ENCODE measurements around the gene ZBTB4. TPM values are rescaled to one million over a fixed set of nuclear protein-coding genes. Genes with fewer than 3 reads are reported as not detected.

The ZBTB4 gene
- total and polyA plus RNA-seq, 12 donors, result 17.8 to 80.1 (median 68.2) TPM

DNA sequence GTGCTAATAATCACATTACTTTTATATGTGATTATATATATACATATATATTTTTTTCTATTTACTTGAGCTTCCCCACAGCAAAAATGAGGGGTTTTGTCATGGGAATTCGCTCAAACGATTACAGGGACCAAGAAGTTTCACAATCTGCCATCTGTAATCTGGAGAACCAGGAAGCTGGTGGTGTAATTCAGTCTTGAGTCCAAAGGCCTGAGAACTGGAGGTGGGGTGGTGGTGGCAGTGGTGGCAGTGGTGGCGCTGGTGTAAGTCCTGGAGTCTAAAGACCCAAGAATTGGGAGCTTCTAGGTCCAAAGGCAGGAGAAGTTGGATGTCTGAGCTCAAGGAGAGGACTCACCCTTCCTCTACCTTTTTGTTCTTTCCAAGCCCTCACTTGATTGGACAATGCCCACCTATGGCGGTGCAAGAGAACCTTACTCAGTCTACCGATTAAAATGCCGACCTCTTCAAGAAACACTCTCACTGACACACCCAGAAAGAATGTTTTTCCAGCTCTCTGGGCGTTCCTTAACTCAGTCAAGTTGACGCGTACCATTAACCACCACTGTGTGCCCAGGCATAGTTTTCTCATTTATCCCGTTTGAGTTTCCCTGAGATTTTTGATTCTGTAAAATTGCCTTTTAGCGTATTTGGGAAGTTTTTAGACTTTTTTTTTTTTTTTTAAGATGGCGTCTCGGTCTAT is 36.6 kb upstream of the ZBTB4 start:
- 86 to 91% methylated on average over 13 of the region's 13 CpGs for WGBS, 2 donors

DNA sequence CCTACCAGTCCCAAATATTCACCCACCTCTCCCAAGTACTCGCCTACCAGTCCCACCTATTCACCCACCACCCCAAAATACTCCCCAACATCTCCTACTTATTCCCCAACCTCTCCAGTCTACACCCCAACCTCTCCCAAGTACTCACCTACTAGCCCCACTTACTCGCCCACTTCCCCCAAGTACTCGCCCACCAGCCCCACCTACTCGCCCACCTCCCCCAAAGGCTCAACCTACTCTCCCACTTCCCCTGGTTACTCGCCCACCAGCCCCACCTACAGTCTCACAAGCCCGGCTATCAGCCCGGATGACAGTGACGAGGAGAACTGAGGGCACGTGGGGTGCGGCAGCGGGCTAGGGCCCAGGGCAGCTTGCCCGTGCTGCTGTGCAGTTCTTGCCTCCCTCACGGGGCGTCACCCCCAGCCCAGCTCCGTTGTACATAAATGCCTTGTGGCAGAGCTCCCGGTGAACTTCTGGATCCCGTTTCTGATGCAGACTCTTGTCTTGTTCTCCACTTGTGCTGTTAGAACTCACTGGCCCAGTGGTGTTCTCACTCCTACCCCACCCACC is 34.5 kb upstream of the ZBTB4 start:
- 77 to 78% methylated on average over 17 of the region's 17 CpGs for WGBS, 2 donors
- Histone ChIP-seq H3K9me3 (no peaks in the 10 kb centered on the region), H3K4me1 (peaks cover 0 to 15% (median 0%) of the 10 kb centered on the region in 9 donors), H3K27ac (no peak overlapping the region), H3K4me3 (no peak overlapping the region), H3K27me3 (no peaks in the 10 kb centered on the region), H3K36me3 (peaks cover 5 to 66% (median 46%) of the 10 kb centered on the region in 9 donors)
- ATAC-seq (no peak), DNase-seq (no peak)
- intact Hi-C loops (cut with DNase I), result loop anchor here in 9 of 10 donors (1.0 to 10.0 kb wide), 10 partner anchors 43 to 149 kb away; partner anchors contain the start of genes SENP3 (in 6 of the 9), TNFSF13 (in 2 of the 9) and SOX15 (in 1 of the 9)
- TF ChIP-seq, protein P1, sequence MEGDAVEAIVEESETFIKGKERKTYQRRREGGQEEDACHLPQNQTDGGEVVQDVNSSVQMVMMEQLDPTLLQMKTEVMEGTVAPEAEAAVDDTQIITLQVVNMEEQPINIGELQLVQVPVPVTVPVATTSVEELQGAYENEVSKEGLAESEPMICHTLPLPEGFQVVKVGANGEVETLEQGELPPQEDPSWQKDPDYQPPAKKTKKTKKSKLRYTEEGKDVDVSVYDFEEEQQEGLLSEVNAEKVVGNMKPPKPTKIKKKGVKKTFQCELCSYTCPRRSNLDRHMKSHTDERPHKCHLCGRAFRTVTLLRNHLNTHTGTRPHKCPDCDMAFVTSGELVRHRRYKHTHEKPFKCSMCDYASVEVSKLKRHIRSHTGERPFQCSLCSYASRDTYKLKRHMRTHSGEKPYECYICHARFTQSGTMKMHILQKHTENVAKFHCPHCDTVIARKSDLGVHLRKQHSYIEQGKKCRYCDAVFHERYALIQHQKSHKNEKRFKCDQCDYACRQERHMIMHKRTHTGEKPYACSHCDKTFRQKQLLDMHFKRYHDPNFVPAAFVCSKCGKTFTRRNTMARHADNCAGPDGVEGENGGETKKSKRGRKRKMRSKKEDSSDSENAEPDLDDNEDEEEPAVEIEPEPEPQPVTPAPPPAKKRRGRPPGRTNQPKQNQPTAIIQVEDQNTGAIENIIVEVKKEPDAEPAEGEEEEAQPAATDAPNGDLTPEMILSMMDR (IDR thresholded peaks at IDR 0.05), result no peak

More for the DNA sequence above, 36.6 kb upstream of the ZBTB4 start:
- intact Hi-C loops (cut with DNase I), result loop anchor here in 8 of 10 donors (2.0 to 10.0 kb wide), 8 partner anchors 41 to 151 kb away; partner anchors contain the start of genes SENP3 (in 5 of the 8), SOX15 (in 1 of the 8) and TNFSF13 (in 1 of the 8)
- Histone ChIP-seq H3K4me3 (no peak overlapping the region), H3K9me3 (no peaks in the 10 kb centered on the region), H3K4me1 (peaks cover 0 to 15% (median 0%) of the 10 kb centered on the region in 9 donors), H3K27me3 (no peaks in the 10 kb centered on the region), H3K36me3 (peaks cover 0 to 44% (median 31%) of the 10 kb centered on the region in 9 donors), H3K27ac (no peak overlapping the region)
- ATAC-seq, result peak in 2 of 8 donors; percentile 14 to 29
- TF ChIP-seq, protein P1 (IDR thresholded peaks at IDR 0.05), result no peak
- no peak for DNase-seq

DNA sequence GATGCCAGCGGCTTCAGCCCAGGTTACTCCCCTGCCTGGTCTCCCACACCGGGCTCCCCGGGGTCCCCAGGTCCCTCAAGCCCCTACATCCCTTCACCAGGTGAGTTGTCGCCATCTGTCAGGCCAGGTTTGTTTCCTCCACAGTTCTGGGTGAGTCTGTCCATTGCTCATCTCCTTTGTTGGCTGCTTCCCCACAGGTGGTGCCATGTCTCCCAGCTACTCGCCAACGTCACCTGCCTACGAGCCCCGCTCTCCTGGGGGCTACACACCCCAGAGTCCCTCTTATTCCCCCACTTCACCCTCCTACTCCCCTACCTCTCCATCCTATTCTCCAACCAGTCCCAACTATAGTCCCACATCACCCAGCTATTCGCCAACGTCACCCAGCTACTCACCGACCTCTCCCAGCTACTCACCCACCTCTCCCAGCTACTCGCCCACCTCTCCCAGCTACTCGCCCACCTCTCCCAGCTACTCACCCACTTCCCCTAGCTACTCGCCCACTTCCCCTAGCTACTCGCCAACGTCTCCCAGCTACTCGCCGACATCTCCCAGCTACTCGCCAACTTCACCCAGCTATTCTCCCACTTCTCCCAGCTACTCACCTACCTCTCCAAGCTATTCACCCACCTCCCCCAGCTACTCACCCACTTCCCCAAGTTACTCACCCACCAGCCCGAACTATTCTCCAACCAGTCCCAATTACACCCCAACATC is 33.6 kb upstream of the ZBTB4 start:
- no peak overlapping the region for H3K4me3 ChIP-seq
- DNase-seq, result no peak
- no peak overlapping the region for H3K27ac ChIP-seq
- TF ChIP-seq, protein P1 (IDR thresholded peaks at IDR 0.05), result no peak
- H3K9me3 ChIP-seq, result no peaks in the 10 kb centered on the region
- H3K27me3 ChIP-seq, result no peaks in the 10 kb centered on the region
- 90 to 92% methylated on average over 20 of the region's 20 CpGs for WGBS, 2 donors
- H3K4me1 ChIP-seq, result peaks cover 0 to 15% (median 0%) of the 10 kb centered on the region in 9 donors
- H3K36me3 ChIP-seq, result peaks cover 5 to 75% (median 55%) of the 10 kb centered on the region in 9 donors
- no peak for ATAC-seq
- intact Hi-C loops (cut with DNase I), result loop anchor here in 3 of 10 donors (5.0 to 10.0 kb wide), 4 partner anchors 44 to 148 kb away; partner anchors contain the start of genes SENP3 (in 1 of the 3), SOX15 (in 1 of the 3) and TNFSF13 (in 1 of the 3)

DNA sequence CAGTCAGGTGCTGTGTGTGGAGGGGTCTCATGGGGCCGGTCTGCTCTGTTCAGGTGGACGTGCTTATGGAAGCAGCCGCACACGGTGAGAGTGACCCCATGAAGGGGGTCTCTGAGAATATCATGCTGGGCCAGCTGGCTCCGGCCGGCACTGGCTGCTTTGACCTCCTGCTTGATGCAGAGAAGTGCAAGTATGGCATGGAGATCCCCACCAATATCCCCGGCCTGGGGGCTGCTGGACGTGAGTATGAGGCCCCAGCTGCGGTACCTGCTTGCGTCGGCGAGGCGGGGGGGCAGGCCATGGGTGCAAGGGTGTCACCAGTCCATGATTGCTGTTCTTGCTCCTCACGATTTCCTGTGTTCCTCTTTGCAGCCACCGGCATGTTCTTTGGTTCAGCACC is 32.7 kb upstream of the ZBTB4 start:
- TF ChIP-seq, protein P1 (IDR thresholded peaks at IDR 0.05), result no peak
- WGBS, 2 donors, result 90 to 92% methylated on average over 15 of the region's 15 CpGs
- Histone ChIP-seq H3K9me3 (no peaks in the 10 kb centered on the region), H3K36me3 (peaks cover 5 to 84% (median 59%) of the 10 kb centered on the region in 9 donors), H3K27ac (no peak overlapping the region), H3K4me3 (no peak overlapping the region), H3K27me3 (no peaks in the 10 kb centered on the region), H3K4me1 (peaks cover 0 to 15% (median 0%) of the 10 kb centered on the region in 9 donors)
- intact Hi-C loops (cut with DNase I), result loop anchor here in 3 of 10 donors (5.0 to 10.0 kb wide), 4 partner anchors 45 to 147 kb away; partner anchors contain the start of genes SENP3 (in 1 of the 3), SOX15 (in 1 of the 3) and TNFSF13 (in 1 of the 3)
- DNase-seq, result no peak
- ATAC-seq, result no peak

Measured in heart right ventricle (tissue), 16 donors.